Choroid plexus epithelial cell (primary cell): ENCODE results near the gene MYD88.

Source experiments
- DNase-seq: peaks from one replicate; pipeline ENCODE4 v3.0.0-alpha.2; 2010; ENCODE audit warnings: low read depth
- H3K4me3 ChIP-seq: 2 replicates; pipeline ENCODE4 v1.5.1; 2011; ENCODE audit warnings: low read depth, mild to moderate bottlenecking, control low read depth, low read length, moderate library complexity
- CTCF ChIP-seq: conservative IDR thresholded peaks from 2 replicates; pipeline ENCODE4 v1.5.1; 2011; ENCODE audit warnings: low read depth, mild to moderate bottlenecking, control low read depth, inconsistent platforms, low read length, moderate library complexity

Gene MYD88

GRCh38 chr3:38138349-38139190, at the start of gene MYD88:
MYD88 (plus strand) TSS chr3:38138661; CDS start chr3:38138701, 40 bp downstream.
- peak; percentile 59 for DNase-seq
- TF ChIP-seq CTCF: peak; percentile 25
- H3K4me3 ChIP-seq: peak within 1 kb of the TSS; percentile 90

- H3K4me3 ChIP-seq: no peak overlapping the region
- DNase-seq: no peak
- no peak for TF ChIP-seq CTCF
Measured at GRCh38 chr3:38089163-38089562, 49.3 kb upstream of the MYD88 start.

- H3K4me3 ChIP-seq: no peak overlapping the region
Measured at GRCh38 chr3:38090453-38090852, 48.0 kb upstream of the MYD88 start.

GRCh38 chr3:38094999-38095398, 43.5 kb upstream of the MYD88 start:
- no peak for TF ChIP-seq CTCF

More at GRCh38 chr3:38090453-38090852, 48.0 kb upstream of the MYD88 start:
- no peak for DNase-seq
- no peak for TF ChIP-seq CTCF

GRCh38 chr3:38095669-38096483, 42.6 kb upstream of the MYD88 start:
- TF ChIP-seq CTCF: no peak
- no peak overlapping the region for H3K4me3 ChIP-seq
- DNase-seq: no peak

More at GRCh38 chr3:38094999-38095398, 43.5 kb upstream of the MYD88 start:
- DNase-seq: no peak
- no peak overlapping the region for H3K4me3 ChIP-seq

GRCh38 chr3:38097446-38098375, 40.8 kb upstream of the MYD88 start:
- H3K4me3 ChIP-seq: no peak overlapping the region
- TF ChIP-seq CTCF: no peak
- no peak for DNase-seq
